HG02610 (cell line): Measurements from ENCODE around the gene TLR9.

Experiments
- ATAC-seq: cut with Tn5 transposase; IDR thresholded peaks from one replicate; pipeline ENCODE4 v1.9.1; 2021; ENCODE audit warnings: mild to moderate bottlenecking, moderate library complexity; ENCODE audit not compliant: unreplicated experiment

TLR9 gene

DNA sequence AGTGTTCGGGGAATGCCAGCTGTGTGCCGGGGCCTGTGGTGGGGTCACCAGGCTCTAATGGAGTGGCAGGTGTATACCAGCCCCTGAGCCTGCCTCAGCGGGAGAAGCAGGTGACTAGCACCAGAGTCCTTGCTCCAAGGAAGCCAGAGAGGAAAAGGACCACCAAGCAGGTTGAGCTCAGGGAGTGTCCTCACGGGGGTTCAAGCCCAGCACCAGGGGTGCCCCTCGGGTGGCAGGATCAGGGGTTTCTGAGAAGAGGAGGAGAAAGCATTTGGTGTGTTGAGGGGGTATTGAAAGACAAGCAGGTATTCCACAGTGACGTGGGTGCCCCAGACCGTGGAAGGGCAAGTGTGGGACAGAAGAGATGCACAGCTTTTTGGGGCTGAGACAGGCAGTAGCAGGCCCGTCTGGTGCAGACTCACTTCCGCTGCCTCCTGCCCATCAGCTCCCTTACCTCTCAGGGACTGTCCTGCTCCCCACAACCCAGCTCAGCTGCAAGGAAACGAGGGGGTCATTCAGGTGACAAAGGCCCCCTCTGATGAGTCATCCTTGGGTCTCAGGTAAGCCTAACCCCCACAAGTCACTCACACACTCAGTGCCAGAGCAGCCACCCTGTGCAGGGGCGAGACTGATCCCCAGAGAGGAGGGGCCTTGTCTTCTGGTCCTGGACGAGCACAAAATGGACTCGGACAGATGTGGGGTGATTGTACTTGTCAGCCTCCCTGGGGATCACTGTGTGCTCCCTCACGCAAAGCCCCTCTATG, 49.8 kb downstream of the TLR9 start:
- ATAC-seq, result no peak

DNA sequence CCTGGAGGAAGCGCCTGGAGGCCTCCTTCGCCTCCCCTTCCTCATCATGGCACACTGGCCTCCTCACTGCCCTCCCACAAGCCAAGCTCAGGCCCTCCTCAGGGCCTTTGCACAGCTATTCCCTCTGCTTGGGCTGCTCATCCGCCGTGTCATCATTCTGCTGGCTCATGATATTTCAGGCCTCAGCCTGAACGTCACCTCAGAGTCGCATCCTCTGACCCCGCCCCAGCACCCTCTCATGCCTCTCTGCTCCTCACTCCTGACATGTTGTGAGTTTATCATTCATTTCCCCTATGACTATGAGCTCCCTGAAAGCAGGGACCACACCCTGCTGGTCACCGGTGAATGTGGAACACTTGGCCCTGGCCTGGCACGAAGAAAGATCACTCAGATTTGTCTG, 50.5 kb downstream of the TLR9 start:
- ATAC-seq, result no peak

GRCh38 chr3:52173101-52173500, 52.3 kb downstream of the TLR9 start:
- ATAC-seq, result no peak

DNA sequence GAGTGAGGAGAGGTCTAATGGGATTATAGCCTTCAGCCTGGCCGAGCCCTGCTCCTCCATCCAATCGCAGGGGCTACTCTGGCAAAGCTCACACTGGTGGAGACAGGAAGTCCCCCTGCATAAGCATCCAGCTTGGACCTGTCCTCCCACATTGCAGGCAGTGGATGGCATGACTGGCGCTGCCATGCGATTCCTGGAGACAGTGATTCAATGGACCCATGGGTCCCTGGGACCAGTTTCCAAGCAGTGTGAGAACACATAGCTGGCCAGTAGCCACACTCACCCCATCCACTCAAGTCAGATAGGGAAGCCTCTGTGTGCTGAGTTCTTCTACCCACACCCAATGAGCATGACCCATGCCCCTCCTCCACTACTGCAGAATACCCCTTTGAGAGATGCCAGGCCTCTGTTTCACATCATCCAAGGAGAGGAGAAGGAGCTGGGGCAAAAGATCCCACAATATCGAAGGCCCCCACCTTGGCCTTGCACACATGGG, 53.1 kb downstream of the TLR9 start:
- no peak for ATAC-seq

DNA sequence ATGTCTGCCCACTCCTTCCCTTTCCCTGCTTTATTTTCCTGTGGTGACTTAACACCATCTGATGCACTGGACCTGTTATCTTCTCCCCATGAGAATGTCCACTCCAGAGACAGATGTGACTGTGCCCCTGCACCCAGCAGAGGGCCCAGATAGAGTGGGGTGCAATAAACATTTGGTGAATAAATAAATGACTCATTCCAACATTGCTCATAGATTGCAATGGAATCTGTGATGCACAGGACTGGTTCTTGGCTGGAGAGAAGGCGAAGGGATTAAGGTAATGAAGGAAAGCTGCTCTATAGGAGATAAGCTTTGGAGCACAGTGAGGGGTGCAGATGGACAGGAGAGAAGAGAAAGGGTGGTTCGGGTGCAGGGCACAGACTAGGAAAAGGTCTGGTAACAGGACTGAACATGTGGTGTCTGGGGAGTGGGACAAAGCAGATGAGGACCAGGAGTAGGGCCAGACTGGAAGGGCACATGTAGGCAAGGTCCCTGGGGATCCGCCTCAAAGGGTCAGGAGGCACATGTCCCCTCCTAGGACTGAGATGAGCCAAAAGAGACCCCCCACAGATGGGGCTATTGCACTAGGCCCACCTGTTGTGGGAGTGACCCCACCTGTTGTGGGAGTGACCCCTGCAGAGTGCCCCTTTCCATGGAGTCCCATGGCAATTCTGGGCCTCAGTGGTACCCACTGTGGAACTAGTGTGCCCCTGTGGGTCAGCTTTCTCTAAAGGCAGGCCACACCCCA, 53.8 kb downstream of the TLR9 start:
- ATAC-seq, result no peak
